NOMO-1 treated with dmso at 0.1 percent for 144 hours (cell line): ENCODE results near the gene MBOAT7.
"Not testable (repeated sequence)": the region's sequence is repeated elsewhere in the genome, so short reads cannot be mapped to it uniquely, and the experiment has no call there.

Experiments
- DNase-seq: peaks from one replicate; lab custom pipeline; 2025; ENCODE audit not compliant: unreplicated experiment; lab: John Stamatoyannopoulos, UW

The MBOAT7 gene

DNA sequence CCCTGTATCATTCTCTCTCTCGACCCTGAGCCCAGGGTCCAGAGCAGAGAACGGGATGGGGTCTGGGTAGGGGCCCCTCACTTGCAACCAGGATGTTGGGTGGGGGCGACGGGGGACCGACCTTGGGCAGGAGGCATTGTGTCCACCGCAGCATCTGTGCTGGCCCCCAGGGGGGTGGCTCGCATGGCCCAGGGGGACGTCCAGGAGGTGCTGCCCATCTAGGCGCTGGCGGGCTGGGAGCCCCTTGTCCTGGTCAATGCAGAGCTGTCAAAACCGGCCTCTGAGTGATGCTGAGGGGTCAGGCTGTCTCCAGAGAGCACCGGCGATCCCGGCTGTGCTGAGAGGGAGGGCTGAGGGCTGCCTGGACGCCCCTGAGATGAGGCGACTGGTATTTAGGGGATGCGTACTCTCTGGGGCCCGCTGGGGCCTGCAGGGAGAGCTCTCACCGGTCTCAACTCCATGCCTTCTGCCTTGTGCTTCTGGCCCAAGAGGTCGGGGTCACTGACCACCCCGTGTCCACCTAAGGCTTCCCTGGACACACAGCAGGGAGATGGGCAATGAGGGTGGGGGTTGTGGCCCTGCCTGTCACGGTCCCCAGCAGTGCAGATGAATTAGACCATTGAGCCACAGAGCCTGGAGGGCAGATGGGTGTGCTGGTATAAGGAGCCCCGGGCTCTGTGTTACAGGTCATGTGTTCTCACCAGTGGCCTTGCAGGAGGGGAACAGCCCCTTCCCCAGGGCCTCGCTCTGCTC lies 19.9 kb upstream of the MBOAT7 start:
- DNase-seq: no peak

- DNase-seq: no peak
These were observed 19.3 kb upstream of the MBOAT7 start for GRCh38 chr19:54208784-54209057.

- DNase-seq: peak; percentile 99
These were observed 18.8 kb upstream of the MBOAT7 start for GRCh38 chr19:54207983-54208783.

- DNase-seq: no peak
These were observed 18.2 kb upstream of the MBOAT7 start for GRCh38 chr19:54207676-54207982.

DNA sequence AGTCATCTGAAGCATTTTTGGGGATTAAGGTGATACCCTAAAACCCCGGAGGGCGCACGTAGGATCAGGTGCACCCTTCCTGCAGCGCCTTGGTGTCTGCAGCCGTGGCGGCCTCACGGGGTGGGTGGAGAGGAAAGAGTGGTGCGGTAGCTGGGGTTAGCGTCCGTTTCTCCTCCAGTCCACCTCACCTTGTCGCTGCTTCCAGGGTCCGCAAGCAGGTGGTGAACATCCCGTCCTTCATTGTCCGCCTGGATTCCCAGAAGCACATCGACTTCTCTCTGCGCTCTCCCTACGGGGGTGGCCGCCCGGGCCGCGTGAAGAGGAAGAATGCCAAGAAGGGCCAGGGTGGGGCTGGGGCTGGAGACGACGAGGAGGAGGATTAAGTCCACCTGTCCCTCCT lies 17.8 kb upstream of the MBOAT7 start:
- DNase-seq: not testable (repeated sequence)

DNA sequence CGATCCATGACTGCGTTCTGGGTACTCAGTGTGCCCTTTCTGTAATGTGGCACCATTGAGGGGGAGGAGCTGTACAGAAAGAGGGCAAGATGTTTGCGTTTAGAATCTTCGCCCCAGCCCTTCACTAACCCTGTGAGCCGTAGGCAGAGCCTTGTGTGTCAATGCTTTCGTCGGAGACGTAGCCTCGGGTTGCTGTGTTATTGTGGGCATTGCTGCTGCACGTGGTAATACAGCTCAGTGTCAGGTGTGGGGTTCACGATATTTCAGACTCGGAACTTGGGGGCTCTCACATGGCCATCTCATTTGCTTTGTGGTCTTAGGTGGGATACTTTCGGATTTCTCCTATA lies 17.4 kb upstream of the MBOAT7 start:
- no peak for DNase-seq

- no peak for DNase-seq
These were observed 16.9 kb upstream of the MBOAT7 start for GRCh38 chr19:54206030-54206830.

DNA sequence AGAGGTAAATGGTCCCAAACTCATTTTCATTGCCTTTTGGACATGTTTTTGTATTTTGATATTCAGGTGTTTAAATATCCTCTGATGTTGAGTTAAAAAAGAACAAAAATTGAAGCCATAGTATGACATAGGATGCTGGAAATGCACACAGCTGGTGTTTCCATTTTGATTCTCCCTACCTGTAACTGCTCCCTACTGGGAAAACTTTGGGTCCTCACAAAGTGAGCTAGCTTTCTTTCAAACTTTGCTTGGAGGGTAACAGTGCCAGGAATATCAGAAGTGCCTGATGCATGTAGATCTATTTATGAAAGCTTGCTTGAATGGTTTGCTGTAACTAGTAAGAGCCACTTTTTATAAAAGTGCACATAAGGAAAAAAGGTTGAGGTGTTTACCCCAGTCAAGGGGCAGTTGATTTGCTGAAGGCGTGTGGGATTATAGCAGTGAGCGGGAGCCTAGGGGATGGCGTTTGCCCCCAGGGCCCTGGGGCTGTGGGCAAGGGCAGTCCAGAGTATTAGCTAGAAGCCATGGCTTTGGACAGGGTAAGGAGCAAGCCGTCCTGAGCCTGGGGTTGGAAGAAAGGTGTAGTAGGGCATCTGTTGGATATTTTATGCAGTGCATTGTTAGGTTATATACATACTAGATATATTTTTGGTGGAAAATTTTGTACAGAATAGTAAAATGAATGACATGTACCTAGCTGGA lies 15.5 kb upstream of the MBOAT7 start:
- no peak for DNase-seq

GRCh38 chr19:54203151-54203611 lies 13.8 kb upstream of the MBOAT7 start:
- DNase-seq: no peak

DNA sequence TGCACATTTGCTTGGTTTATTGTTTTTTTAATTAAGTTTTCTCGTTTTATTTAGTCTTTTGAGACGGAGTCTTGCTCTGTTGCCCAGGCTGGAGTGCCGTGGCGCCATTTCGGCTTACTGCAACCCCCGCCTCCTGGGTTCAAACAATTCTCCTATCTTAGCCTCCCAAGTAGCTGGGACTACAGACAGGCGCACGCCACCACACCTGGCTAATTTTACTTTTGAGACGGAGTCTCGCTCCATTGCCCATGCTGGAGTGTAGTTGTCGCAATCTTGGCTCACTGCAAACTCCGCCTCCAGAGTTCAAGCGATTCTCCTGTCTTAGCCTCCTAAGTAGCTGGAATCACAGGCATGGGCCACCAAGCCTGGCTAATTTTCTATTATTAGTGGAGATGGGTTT lies 12.6 kb upstream of the MBOAT7 start:
- no peak for DNase-seq

DNA sequence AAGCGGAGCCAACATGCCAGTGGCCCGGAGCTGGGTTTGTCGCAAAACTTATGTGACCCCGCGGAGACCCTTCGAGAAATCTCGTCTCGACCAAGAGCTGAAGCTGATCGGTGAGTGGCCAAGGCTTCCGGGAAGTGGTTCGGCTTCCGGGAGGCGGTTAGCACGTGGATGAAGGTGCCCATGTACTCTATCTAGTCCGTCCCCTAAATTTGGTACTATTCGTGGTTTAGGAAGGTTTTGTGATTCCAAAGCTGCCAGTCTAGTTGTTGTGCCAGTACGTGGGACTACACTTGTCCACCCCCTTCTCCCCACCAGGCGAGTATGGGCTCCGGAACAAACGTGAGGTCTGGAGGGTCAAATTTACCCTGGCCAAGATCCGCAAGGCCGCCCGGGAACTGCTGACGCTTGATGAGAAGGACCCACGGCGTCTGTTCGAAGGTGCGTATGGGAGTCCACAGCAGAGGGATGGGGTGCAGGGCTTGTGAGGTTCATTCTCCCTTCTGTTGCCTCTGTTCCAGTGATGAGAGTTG lies 11.9 kb upstream of the MBOAT7 start:
- DNase-seq: no peak

DNA sequence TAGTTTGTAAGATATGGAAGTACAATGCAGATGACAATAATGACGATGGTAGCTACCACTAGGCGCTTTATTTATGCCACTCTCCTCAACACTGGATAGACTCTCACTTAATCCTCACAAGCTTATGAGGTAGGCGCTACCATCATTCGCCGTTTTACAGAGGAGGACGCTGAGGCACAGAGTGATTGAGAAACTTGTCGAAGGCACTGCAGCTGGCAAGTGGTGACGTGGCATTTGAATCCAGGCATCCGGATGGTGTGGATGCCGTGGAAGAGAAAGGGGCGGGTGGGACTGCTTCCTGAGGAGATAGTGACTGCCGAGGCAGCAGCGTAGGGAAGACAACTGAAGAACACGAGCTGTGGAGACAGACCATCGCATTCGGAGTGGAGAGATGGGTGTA lies 10.0 kb upstream of the MBOAT7 start:
- DNase-seq: no peak

- no peak for DNase-seq
These were observed 7.7 kb upstream of the MBOAT7 start for GRCh38 chr19:54197121-54197520.

GRCh38 chr19:54196536-54196935 lies 7.2 kb upstream of the MBOAT7 start:
- DNase-seq: no peak

DNA sequence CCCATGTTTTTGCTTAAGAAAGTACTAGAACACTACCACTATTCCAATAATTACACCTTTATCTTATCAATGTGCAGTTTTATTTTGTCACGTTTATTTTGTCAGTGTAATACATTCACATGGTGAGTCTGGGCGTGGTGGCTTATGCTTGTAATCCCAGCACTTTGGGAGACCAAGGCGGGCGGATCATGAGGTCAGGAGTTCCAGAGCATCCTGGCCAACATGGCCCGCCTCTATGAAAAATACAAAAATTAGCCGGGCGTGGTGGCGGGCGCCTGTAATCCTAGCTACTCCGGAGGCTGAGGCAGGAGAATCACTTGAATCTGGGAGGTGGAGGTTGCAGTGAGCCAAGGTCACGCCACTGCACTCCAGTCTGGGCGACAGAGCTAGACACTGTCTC lies 5.1 kb upstream of the MBOAT7 start:
- not testable (repeated sequence) for DNase-seq

GRCh38 chr19:54193011-54193410 lies 3.6 kb upstream of the MBOAT7 start:
- no peak for DNase-seq

- DNase-seq: no peak
These were observed 2.6 kb upstream of the MBOAT7 start for GRCh38 chr19:54191811-54192453.

DNA sequence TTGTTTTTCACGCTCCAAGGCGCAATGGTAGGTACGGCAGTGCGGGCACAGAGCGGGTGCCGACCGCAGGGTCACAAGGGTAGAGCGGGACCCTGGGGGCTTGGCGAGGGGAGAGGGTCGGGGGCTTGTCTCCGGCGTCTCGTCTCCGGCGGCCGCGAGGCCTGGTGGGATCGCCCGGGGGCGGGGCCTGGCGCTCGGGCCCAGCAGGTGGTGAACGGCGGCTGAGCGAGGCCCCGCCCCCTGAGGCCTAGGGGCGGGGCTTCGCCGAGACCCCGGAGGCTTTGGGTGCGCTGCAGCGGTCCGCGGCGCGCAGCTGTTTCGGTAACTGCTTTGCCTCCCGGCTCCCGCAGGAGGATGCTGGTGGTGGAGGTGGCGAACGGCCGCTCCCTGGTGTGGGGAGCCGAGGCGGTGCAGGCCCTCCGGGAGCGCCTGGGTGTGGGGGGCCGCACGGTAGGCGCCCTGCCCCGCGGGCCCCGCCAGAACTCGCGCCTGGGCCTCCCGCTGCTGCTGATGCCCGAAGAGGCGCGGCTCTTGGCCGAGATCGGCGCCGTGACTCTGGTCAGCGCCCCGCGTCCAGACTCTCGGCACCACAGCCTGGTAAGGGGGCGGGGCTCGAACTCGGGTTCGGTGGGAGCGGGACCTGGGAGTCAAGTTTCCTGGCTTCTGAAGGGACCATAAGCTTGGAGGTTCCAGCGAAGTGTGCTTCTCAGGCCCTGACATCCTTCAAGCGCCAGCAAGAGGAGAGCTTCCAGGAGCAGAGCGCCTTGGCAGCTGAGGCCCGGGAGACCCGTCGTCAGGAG lies 1.8 kb upstream of the MBOAT7 start, which contains the start of gene TSEN34:
Gene TSEN34 (plus strand): TSS at position 298 of the 800 bp plus-strand sequence. CDS start 57 bp downstream, at position 355.
- peak; percentile 80 for DNase-seq

DNA sequence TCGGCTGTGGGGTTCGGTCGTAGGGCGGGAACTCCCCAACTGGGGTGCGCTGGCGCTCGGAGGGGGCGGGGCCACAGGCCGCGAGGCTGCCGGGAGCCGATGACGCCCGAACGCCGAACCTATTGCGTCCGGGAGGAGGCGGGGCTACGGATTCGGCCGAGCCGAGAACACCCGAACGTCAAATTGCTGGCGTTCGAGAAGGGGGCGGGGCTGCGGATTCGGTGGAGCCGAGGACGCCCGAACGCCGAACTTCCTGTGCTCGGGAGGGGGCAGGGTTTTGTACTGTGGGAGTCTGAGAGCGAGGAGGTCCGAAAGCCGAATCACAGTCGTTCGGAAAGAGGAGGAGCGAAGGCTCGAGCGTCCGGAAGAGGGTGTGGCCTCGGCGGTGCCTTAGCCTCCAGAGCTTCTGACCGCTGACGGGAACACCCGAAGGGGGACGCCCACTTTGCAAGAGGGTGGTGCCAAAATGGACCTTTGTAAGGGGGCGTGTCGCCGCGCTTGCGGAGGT lies 1.2 kb upstream of the MBOAT7 start:
- peak; percentile 100 for DNase-seq
